Erythroblast (primary cell): ENCODE data around the gene GPR37L1.

ENCODE experiments used
- GATA1 ChIP-seq: IDR thresholded peaks from 2 replicates; pipeline ENCODE4 v1.6.1; 2011; ENCODE audit warnings: low read depth, mild to moderate bottlenecking, control low read depth, low read length, moderate library complexity
- POLR2A ChIP-seq: IDR thresholded peaks from 2 replicates; pipeline ENCODE4 v1.6.1; 2011; ENCODE audit warnings: mild to moderate bottlenecking, low read length

- TF ChIP-seq POLR2A (no peak), GATA1 (no peak)
These were observed 29.7 kb downstream of the GPR37L1 start for GRCh38 chr1:202152399-202152798.
